ENCODE measurements around the gene CCNJ.

- no peak for TF ChIP-seq POLR2A (IDR thresholded peaks at IDR 0.05; ENCODE audit: low read length)
- no peak for TF ChIP-seq GATA1 (IDR thresholded peaks at IDR 0.05; ENCODE audit: low read depth, low read length)
Measured at GRCh38 chr10:96013956-96014355, 29.4 kb upstream of the CCNJ start.
